ENCODE measurements around the gene EXOSC7. TPM values are rescaled to one million over a fixed set of nuclear protein-coding genes. Genes with fewer than 3 reads are reported as not detected.

Gene EXOSC7
- total RNA-seq, 1 experiment from 2014 or later: 88.7 TPM

DNA sequence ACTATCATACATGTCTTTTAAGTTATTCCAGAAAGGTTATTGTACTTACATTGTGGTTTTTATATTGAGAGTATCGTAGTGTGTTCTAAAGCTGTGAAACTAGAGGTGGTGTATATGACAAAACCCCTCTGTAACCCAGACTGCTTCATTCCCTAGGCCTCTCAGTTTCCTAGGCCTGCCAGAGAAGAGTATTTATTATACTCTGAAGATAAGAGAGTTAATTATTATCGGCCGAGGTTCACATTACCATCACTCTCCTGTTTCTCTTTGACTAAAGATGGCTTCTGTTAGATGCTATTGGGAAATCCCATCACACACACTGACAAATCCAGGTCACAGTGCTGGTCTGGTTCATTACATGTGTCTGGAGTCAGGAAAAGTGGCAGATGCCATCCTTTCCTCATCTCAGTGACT, 20.5 kb downstream of the EXOSC7 start:
- H3K79me1 ChIP-seq (ENCODE audit: insufficient read depth, low read depth, low read length, poor library complexity, severe bottlenecking): no peaks in the 10 kb centered on the region
- no peaks in the 10 kb centered on the region for H4K20me1 ChIP-seq (ENCODE audit: control insufficient read depth, insufficient read depth, insufficient read length)
- Mint-ChIP-seq H3K36me3 (ENCODE audit: insufficient read depth in 1 of 3, low read depth in 3 of 3) (peaks cover 38 to 81% (median 79%) of the 10 kb centered on the region in 3 experiments), H3K27ac (no peak overlapping the region), H3K4me3 (no peak overlapping the region), H3K4me1 (peaks cover 21 to 24% of the 10 kb centered on the region in 2 experiments), H3K27me3 (ENCODE audit: low read depth) (no peaks in the 10 kb centered on the region), H3K9me3 (no peaks in the 10 kb centered on the region)
- no peaks in the 10 kb centered on the region for H3K79me2 ChIP-seq (ENCODE audit: insufficient read depth, low read length)
- no peaks in the 10 kb centered on the region for H3K23me2 ChIP-seq (ENCODE audit: insufficient read length, low read depth, low read length, poor library complexity, severe bottlenecking)
- no peak overlapping the region for H3K56ac ChIP-seq (ENCODE audit: insufficient read length, low read depth, low read length)
- H3K14ac ChIP-seq (ENCODE audit: insufficient read depth, low read length): no peak overlapping the region
- H3K9me3 ChIP-seq (ENCODE audit: control insufficient read depth, low read depth, low read length): no peaks in the 10 kb centered on the region
- no peak overlapping the region for H2AFZ ChIP-seq (ENCODE audit: low read length)
- H3K4me1 ChIP-seq (ENCODE audit: insufficient read depth, low read length): peaks cover 9% of the 10 kb centered on the region
- H3K4me2 ChIP-seq (ENCODE audit: insufficient read depth, insufficient read length, low read length): no peak overlapping the region
- H2BK12ac ChIP-seq (ENCODE audit: insufficient read length, low read depth, low read length): no peak overlapping the region
- H2BK15ac ChIP-seq (ENCODE audit: low read depth, low read length): no peak overlapping the region
- H3K9ac ChIP-seq (ENCODE audit: extremely low read depth, insufficient read length, low read length): no peak overlapping the region
- H3K27ac ChIP-seq (ENCODE audit: insufficient read length, low read depth, low read length): no peak overlapping the region
- TF ChIP-seq, protein P1, sequence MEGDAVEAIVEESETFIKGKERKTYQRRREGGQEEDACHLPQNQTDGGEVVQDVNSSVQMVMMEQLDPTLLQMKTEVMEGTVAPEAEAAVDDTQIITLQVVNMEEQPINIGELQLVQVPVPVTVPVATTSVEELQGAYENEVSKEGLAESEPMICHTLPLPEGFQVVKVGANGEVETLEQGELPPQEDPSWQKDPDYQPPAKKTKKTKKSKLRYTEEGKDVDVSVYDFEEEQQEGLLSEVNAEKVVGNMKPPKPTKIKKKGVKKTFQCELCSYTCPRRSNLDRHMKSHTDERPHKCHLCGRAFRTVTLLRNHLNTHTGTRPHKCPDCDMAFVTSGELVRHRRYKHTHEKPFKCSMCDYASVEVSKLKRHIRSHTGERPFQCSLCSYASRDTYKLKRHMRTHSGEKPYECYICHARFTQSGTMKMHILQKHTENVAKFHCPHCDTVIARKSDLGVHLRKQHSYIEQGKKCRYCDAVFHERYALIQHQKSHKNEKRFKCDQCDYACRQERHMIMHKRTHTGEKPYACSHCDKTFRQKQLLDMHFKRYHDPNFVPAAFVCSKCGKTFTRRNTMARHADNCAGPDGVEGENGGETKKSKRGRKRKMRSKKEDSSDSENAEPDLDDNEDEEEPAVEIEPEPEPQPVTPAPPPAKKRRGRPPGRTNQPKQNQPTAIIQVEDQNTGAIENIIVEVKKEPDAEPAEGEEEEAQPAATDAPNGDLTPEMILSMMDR (conservative IDR thresholded peaks at IDR 0.05): no peak
- no peak overlapping the region for H2BK120ac ChIP-seq (ENCODE audit: low read depth, low read length, poor library complexity, severe bottlenecking)
- H3K18ac ChIP-seq (ENCODE audit: insufficient read length, low read depth, low read length): no peak overlapping the region
- H2BK5ac ChIP-seq (ENCODE audit: insufficient read length, low read length): no peak overlapping the region
- DNase-seq: no peak
- H2AK5ac ChIP-seq (ENCODE audit: insufficient read length, low read length): no peak overlapping the region
- no peak overlapping the region for H3T11ph ChIP-seq (ENCODE audit: low read length)
- H3K4ac ChIP-seq (ENCODE audit: low read depth, low read length): no peak overlapping the region
- H4K5ac ChIP-seq (ENCODE audit: insufficient read length, low read depth, low read length): no peak overlapping the region
- no CpG with 5 or more reads among the region's 3 CpGs for WGBS (ENCODE audit: extremely low coverage, insufficient read length, low lambda C conversion rate)
- H2BK20ac ChIP-seq (ENCODE audit: low read depth, low read length, poor library complexity, severe bottlenecking): no peak overlapping the region
- no peaks in the 10 kb centered on the region for H3K27me3 ChIP-seq (ENCODE audit: insufficient read depth, low read length)
- H3K23ac ChIP-seq (ENCODE audit: insufficient read length, low read depth, low read length): no peak overlapping the region
- H4K8ac ChIP-seq (replicated peaks; ENCODE audit: insufficient read length, low read depth, low read length): no peak overlapping the region
- H4K91ac ChIP-seq (ENCODE audit: insufficient read length, low read depth, low read length): no peak overlapping the region
